Astrocyte of the spinal cord (primary cell): Measurements from ENCODE around the gene SLAMF1.
A peak's percentile ranks its signal among the peaks of the same experiment; 100 is the strongest.

Experiments used
- DNase-seq: peaks from one replicate; pipeline ENCODE4 v3.0.0; 2011; ENCODE audit warnings: low read depth, low spot score
- H3K4me3 ChIP-seq: 2 replicates; pipeline ENCODE4 v1.5.1; 2011; ENCODE audit warnings: low read depth, mild to moderate bottlenecking, low read length, moderate library complexity
- in situ Hi-C: cut with HindIII; loops from 2 replicates; pipeline ENCODE4 v1.10.0; 2017; ENCODE audit warnings: low sequenced_read_pairs
- TF ChIP-seq, protein P1 (sequence below): IDR thresholded peaks from 2 replicates; pipeline ENCODE4 v1.5.1; 2012; ENCODE audit warnings: low read depth, mild to moderate bottlenecking, low read length, inconsistent platforms

SLAMF1 gene

DNA sequence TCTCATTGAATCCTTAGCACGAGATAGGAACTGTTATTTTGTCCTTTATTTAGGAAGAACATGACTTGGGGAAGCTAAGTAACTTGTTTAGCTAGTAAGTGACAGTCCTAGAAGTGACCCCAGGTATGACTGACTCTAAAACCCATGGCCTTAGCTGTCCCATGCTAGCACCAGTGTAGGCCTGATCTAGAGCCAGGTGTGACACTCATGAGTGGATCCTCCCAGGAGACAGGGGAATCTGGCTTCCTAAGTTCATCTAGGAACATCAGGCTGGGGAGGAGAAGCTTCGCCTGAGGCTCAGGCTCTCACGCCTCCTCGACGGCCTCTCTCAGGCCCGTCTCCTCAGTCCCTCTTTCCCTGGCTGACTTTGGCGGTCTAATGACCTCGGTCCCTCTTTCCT lies 33.6 kb upstream of the SLAMF1 start:
- no peak for DNase-seq
- in situ Hi-C loops = no loop called here

DNA sequence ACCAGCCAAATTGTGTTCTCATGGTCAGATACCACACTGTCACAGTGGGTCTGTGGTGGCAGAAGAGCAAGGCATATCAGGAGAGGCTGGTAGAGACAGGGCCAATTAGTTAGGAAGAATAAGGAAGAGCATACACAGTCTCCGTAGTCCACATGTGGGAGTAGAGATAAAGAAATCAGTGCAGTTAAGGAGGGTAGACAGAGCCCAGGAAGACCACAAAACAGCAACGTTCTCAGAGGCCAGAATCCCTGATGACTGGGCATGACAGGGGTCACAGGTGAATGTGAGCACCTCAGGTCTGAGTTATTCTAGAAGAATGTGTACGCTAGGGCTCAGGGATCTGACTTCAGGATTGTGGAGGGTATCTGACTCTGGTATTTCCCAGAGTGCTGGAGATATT lies 33.0 kb upstream of the SLAMF1 start:
- in situ Hi-C loops = no loop called here
- no peak for DNase-seq
- TF ChIP-seq, protein P1, sequence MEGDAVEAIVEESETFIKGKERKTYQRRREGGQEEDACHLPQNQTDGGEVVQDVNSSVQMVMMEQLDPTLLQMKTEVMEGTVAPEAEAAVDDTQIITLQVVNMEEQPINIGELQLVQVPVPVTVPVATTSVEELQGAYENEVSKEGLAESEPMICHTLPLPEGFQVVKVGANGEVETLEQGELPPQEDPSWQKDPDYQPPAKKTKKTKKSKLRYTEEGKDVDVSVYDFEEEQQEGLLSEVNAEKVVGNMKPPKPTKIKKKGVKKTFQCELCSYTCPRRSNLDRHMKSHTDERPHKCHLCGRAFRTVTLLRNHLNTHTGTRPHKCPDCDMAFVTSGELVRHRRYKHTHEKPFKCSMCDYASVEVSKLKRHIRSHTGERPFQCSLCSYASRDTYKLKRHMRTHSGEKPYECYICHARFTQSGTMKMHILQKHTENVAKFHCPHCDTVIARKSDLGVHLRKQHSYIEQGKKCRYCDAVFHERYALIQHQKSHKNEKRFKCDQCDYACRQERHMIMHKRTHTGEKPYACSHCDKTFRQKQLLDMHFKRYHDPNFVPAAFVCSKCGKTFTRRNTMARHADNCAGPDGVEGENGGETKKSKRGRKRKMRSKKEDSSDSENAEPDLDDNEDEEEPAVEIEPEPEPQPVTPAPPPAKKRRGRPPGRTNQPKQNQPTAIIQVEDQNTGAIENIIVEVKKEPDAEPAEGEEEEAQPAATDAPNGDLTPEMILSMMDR = no peak
- no peak overlapping the region for H3K4me3 ChIP-seq

More for the DNA sequence above, 33.6 kb upstream of the SLAMF1 start:
- H3K4me3 ChIP-seq = no peak overlapping the region
- TF ChIP-seq, protein P1 = no peak

DNA sequence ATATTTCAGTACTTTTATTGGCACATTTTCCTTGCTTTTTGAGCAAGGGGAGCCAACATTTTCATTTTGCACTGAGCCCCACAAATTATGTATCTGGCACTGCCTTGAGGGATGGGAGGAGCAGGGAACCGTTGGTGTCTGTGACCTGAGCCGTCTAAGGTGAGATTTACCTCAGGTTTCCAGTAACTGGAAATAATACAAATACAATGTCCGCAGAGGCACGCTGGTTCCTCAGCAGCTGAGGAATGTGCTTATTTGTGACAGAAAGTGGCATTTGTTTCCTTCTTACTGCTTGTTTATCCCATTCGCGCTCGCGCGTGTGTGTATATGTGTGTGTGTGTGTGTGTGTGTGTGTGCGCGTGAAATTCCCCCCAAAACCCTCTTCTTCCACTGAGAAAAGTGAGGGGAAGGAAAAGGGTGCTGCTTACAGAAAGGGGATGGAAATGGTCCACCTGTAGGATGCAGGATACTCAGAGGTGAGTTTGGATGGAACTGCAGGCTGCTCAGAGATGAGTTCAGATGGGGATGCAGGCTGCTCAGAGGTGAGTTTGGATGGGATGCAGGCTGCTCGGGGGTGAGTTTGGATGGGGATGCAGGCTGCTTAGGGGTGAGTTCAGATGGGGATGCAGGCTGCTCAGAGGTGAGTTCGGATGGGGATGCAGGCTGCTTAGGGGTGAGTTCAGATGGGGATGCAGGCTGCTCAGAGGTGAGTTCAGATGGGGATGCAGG lies 30.2 kb upstream of the SLAMF1 start:
- in situ Hi-C loops = no loop called here
- TF ChIP-seq, protein P1 = no peak

DNA sequence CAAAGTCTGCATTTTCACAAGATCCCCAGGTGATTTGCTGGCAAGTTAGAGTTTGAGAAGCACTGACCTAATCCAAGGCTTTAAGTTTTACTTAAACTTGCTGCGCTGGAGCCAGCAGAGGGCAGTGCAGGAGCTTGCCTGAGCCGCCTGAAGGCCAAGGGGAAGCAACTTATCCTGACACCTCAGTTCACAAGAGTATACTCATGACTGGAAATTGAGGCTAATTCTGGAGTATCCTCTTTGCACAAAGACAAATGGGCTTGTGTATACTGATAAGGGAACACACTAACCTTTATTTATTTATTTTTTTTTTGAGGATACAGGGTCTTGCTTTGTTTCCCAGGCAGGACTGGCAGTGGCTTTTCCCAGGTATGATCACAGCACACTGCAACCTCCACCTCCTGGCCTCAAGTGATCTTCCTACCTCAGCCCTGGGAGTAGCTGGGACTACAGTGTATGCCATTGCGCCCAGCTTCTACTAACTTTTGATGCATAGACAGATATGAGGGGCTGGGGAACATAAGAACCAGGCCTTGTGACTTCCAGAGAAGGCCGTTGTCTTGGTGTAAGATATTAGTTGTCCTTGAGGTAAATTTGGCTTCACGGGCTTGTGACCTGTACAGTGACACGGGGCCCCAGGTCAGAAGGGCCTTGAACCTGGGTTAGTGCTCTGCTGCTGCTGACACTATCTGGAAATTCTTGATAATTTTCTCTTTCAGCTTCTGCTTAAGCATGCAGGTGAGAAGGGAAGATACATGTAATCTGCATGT lies 29.0 kb upstream of the SLAMF1 start:
- peak; percentile 72 for DNase-seq
- H3K4me3 ChIP-seq = no peak overlapping the region
- TF ChIP-seq, protein P1 = peak; percentile 90
- in situ Hi-C loops = no loop called here

More for the DNA sequence above, 30.2 kb upstream of the SLAMF1 start:
- DNase-seq = no peak
- H3K4me3 ChIP-seq = no peak overlapping the region

DNA sequence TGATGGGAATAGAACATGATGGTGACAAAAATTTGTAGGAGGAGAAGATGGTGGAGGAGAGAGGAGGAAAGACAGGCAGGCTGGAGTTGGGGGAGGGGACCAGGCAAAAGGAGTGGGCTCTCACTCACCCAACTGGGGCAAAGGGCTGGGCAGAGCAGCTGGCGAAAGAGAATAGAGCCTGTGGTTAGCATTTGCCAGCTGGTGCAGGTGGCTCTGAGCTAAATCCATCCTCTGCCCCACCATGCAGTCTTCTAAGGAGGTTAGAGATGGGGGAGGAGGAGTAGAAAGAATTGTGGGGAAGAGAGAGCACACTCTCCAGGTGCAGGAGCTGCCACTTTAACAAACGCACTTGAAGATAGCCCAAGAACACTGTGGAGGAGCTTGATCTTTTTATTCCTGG lies 27.6 kb upstream of the SLAMF1 start:
- in situ Hi-C loops = no loop called here
- no peak for DNase-seq
- no peak overlapping the region for H3K4me3 ChIP-seq
- TF ChIP-seq, protein P1 = no peak

DNA sequence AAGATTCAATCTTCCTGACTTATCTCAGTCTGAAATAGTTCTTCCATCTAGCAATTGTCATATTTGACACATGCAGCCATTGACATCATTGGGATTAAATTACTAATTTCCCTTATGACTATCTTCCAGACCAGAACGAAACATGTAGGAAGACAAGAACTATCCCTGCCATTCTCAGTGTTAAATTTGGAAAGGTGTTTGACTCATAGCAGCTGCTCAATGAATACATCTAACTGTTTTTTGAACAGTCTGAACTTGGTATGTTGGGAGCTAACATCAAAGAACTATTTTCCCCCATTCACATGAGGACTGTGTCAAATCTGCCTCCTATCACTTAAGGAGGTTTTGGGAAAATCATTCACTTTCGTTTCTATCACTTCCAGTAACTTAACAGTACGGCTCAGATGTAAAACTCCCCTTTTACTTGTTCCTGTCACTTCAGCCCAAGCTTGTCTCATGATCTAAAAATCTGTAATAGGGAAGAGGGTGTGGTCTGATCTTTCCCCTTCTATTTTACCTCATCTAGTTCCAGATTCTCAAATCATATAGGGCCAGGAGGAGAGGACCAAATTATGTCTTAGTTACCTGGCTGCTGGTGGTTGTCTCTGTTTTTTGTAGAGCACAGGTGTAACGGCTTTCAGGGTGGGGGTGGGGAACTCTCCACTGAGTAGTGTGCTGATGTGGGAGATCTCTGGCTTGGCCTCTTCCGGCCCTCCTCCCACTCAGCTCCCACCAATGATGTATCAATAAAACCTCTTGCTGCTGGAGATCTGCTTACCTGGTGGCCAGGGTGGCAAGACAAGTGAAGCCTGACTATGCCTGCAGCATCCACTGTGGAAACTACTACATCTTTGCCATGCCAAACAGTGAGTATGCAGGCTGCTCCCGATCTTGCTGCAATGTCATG lies 26.2 kb upstream of the SLAMF1 start:
- in situ Hi-C loops = no loop called here
- TF ChIP-seq, protein P1 = no peak
- no peak overlapping the region for H3K4me3 ChIP-seq
- no peak for DNase-seq
